GM19238 (cell line): ENCODE data around the gene CEP162.
"Not testable (repeated sequence)": the region's sequence is repeated elsewhere in the genome, so short reads cannot be mapped to it uniquely, and the experiment has no call there.

Experiments used
- DNase-seq: peaks from one replicate; pipeline ENCODE4 v3.0.0; 2011; ENCODE audit warnings: low spot score; ENCODE audit not compliant: insufficient read length

CEP162 gene

DNA sequence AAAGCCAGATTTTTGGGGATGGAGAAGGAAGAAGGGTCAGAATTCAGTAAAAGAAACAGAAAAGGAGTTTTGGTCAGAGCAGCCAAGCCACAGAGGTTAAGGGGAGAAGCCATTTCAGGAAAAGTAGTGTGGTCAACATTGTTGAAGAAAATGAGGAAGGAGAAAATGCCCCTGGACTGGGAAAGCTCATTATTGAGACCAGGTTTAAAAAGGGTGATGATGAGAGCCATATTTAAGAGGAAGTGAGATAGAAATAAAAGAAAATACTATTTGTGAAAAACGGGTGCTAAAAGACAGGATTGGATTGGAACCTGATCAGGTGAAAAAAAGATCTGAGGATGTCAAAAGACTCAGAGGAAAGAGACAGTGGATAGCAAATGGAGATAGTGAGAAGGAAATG, 75.8 kb downstream of the CEP162 start:
- DNase-seq, result no peak

DNA sequence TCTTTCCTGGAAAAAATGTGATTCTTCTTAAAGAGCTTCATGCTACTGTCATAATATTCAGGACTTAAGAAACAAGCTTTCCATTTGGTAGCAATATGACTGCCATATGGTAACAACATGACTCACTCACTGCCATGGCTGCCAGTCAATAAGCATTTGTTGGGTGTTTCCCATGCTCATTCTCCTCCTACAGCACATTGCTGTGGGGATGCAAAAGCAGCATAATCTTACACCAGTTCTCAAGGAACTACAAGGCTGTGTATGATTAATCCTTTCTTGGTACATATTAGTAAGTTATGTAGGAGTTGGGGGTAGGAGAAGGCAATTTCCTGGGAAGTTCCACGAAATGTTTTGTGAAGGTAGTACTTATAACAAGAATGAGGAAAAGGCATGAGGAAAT, 76.7 kb downstream of the CEP162 start:
- no peak for DNase-seq

DNA sequence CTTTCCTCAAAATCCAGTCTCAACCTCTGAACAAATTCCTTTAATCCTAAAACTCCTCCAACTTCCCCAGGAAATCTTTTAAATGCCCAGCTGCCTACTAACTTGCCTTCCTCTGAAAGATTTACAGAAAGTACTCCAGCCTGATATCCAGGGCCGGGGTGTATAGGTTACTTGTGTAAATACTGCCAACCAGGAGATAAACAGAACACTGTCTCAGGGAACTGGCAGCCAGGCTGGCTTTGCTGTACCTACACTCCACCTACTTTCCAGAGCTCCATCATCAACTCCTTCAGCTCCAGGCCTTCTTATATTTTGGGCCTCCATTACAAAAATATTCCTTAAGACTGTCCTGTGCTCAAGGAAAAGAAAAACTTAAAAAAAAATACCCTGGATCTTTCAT, 85.9 kb downstream of the CEP162 start:
- DNase-seq, result no peak

DNA sequence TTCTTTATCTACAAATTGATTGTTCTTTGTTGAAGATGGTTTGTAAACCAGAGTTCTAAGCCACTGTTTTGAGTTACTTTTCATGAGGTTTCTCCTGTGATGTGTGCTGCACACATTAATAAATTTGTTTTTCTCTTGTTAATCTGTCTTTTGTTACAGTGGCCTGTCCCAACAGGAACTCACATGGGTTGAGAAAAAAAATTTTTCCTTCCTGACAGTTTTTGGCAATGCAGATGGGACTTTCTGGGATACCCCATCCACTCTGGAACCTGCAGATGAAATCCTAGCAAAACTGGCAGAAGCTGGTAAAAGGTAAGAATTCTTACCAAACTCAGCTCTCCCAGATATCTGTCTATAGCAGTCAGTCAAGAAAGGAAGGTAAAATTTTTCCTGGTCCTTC, 88.1 kb downstream of the CEP162 start:
- no peak for DNase-seq

DNA sequence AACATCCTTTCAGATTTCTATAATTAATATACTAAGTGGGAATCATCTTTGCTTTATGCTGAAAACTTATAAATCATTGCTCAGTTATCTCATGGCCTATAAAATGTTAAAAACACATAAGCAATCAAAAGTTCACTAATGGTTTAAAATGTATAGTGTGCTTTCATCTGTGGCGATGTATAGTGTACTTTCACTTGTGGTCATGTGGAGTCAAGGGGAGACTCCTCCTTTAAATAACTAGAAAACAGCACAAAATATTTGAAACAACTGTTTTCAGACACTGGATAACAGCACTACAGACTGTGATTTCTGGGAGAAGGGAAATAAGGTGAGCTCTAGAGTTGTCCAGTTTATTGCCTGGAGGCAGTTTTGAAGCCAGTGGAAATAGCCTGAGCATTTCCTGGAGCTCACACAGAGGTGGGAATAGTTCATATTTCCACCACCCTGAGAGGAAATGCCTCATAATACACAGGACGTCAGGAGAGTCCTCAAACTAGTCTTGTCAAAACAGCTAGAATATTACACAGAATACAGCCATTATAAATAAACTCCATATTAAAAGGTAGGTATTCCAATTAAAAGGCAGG, 89.4 kb downstream of the CEP162 start:
- DNase-seq, result no peak

DNA sequence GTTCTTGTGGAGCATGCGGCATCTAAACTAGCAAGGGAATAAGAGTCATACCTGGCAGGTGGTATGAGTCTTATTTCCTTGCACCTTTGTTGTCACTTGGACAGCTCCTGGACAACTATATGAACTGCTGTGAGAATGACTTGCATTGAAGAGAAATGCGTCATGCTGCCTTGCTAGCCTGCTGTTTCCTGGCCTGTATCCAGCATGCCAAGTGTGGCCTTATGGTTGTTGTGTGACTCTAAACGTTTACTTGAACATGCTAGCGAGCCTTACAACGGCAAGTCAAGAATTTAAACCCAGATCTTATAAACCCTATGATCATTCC, 90.4 kb downstream of the CEP162 start:
- DNase-seq, result no peak

DNA sequence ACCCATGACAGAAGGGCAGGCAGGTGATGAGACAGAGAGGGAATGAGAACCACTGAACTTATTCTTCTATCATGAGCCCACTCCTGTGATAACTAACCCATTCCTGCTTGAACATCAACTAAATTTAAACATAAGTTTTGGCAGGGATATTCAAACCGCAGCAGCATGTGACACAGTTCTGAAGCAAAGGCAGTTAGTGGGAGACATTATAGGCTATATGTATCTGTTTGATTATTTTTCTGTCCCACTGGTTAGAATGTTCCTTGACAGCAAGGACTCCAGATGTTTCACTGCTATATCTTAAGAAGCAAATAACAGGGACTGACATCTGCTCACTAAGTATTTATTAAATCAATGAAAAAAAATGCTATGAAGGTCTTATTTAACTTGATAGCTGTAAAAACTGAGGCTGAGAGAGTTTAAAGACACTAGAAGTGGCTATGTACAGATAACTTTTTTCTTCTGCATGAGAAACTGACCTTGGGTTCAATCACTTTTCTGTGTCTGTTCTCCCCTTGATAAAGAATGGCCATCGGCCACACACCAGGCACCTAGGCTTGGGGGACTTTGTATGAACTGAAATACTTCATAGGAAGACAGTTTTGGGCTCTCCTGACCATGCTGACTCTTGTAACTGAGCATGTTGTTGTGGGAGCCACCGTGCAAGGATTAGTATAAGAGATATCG, 90.9 kb downstream of the CEP162 start:
- DNase-seq, result no peak

DNA sequence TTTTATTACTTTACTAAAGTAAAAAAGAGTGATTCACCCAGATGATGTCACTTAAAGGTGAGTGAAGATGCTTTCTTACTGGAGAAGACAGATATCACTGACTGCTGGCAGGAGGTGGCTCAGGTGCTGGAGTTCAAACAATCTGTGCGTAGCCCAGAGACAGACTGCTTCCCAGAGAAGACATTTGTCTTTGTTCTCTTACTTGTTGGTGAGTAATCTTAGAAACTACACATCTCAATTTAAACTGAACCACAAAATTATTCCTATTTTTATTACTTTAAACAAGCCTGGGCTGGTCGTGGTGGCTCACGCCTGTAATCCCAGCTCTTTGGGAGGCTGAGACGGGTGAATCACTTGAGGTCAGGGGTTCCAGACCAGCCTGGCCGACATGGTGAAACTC, 92.2 kb downstream of the CEP162 start:
- no peak for DNase-seq

DNA sequence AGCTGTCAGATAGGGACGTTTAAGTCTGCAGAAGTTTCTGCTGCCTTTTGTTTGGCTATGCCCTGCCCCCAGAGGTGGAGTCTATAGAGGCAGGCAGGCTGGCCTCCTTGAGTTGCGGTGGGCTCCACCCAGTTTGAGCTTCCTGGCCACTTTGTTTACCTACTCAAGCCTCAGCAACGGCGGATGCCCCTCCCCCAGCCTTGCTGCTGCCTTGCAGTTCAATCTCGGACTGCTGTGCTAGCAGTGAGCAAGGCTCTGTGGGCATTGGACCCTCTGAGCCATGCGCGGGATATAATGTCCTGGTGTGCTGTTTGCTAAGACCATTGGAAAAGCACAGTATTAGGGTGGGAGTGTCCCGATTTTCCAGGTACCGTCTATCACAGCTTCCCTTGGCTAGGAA, 94.1 kb downstream of the CEP162 start:
- not testable (repeated sequence) for DNase-seq

DNA sequence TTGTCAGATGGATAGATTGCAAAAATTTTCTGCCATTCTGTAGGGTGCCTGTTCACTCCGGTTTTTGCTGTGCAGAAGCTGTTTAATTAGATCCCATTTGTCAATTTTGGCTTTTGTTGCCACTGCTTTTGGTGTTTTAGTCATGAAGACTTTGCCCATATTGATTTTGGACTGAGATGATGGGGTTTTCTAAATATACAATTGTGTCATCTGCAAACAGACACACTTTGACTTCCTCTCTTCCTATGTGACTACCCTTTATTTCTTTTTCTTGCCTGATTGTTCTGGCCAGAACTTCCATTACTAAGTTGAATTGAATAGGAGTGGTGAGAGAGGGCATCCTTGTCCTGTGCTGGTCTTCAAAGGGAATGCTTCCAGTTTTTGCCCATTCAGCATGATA, 97.9 kb downstream of the CEP162 start:
- not testable (repeated sequence) for DNase-seq

DNA sequence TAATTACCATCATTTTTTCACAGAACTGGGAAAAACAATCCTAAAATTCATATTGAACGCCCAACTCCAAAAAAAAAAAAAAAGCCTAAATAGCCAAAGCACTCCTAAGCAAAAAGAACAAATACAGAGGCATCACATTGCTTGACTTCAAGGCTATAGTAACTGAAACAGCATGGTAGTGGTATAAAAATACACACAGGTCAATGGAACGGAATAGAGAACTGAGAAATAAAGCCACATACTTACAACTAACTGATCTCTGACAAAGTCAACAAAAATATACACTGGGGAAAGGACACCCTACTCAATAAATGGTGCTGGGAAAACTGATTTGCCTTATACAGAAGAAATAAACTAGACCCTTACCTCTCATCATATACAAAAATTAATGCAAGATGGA, 104.3 kb downstream of the CEP162 start:
- DNase-seq, result no peak

DNA sequence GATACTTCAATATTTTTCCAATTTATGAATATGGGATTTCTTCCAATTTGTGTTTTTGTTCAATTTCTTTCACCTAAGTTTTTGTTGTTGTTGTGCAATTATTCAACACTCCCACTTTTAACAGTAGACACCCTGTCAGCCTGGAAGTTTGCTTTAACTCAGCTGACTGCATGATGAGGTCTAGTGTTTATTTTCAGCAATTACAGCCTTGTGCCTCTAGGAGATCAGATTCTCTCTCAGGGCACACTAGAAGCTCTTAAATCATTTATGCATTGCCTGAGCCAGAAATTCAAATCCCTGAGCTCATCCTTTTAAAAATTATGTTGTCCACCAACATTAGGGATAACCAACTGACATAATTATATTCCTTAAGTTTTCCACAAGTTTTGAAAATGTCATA, 108.2 kb downstream of the CEP162 start:
- DNase-seq, result no peak

DNA sequence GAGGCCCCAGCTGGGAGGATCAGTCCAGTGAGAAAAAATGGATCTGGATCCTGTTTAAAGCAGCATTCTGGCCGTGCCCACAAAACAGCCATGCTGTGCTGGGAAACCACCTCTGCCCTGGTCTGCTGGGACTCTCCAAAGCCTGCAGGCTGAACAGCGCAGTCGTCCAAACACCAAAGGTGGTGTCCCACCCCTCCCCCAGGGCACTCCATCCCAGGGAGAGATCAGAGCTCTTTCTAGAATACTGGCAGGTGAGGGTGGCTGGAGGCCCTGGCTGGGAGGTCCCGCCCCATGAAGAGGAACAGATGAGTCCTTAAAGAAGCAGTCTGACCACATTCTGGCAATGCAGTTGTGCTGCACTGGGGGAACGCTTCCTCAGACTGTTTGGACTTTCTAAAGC, 109.3 kb downstream of the CEP162 start:
- no peak for DNase-seq

DNA sequence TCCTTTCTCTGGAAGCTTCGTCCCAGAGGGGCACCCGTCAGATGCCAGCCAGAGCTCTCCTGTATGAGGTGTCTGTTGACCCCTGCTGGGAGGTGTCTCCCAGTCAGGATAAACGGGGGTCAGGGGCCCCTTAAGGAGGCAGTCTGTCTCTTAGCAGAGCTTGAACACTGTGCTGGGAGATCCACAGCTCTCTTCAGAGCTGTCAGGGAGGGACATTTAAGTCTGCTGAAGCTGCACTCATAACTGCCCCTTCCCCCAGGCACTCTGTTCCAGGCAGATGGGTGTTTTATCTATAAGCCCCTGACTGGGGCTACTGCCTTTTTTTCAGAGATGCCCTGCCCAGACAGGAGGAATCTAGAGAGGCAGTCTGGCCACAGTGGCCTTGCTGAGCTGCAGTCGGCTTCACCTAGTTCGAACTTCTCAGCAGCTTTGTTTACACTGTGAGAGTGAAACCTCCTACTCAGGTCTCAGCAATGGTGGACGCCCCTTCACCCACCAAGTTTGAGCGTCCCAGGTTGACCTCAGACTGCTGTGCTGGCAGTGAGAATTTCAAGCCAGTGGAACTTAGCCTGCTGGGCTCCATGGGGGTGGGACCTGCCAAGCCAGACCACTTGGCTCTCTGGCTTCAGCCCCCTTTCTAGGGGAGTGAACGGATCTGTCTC, 112.4 kb downstream of the CEP162 start:
- not testable (repeated sequence) for DNase-seq

DNA sequence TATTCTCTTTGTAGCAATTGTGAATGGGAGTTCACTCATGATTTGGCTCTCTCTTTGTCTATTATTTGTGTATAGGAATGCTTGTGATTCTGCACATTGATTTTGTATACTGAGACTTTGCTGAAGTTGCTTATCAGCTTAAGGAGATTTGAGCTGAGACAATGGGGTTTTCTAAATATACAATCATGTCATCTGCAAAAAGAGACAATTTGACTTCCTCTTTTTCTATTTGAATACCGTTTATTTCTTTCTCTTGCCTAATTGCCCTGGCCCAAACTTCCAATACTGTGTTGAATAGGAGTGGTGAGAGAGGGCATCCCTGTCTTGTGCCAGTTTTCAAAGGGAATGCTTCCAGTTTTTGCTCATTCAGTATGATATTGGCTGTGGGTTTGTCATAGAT, 116.1 kb downstream of the CEP162 start:
- not testable (repeated sequence) for DNase-seq

DNA sequence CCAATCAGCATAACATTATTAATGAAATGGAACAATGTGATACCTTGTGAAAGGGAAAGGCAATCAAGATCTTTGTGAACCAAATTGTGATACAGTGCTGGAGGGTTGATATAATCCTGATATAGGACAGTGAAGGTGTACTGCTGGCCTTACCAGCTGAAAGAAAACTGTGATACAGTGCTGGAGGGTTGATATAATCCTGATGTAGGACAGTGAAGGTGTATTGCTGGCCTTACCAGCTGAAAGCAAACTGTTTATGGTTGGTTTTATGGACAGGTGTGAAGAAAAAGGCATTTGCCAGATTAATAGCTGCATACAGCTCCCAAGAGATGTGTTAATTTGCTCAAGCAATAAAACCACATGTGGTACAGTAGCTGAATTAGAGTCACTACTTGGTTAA, 119.9 kb downstream of the CEP162 start:
- no peak for DNase-seq

DNA sequence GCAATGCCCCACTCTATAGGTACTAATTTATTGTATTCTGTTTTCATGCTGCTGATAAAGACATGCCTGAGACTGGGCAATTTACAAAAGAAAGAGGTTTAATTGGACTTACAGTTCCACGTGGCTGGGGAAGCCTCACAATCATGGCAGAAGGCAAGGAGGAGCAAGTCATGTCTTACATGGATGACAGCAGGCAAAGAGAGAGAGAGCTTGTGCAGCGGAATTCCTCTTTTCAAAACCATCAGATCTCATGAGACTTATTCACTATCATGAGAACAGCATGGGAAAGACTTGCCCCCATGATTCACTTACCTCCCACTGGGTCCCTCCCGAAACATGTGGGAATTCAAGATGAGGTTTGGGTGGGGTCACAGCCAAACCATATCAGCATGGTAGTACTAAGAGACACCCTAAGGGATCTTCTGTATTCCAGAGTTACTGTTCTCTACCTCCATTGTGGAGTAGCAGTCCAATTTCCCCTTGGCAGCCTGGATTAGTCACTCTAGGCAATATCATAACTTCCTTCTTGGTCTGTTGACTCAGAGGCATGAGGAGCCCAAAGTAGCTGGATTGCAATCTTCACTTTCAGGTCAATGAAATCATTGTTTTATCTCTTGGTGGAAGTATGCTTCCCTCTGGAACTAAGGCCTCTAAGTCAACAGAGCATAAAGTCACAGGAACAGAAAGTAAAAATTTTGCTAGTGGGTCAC, 122.1 kb downstream of the CEP162 start:
- not testable (repeated sequence) for DNase-seq

DNA sequence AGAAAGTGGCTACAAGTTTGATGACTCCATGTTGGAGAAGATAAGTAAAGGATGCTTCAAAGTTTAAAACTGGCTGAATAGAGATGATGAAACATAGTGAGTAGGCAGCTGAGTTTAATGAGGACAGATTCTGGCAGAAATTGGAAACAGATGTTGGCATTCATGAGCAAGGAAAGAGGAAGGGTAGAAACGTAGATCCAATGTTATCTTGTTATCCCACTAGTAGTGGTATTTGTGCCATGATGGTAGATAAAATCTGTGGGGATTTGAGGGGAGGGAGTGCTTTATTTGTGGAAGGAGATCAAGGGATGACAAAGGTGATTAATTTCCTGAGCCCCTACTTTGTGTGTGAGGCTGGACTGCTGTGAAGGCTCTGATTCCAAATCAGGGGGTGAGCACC, 124.4 kb downstream of the CEP162 start:
- no peak for DNase-seq

DNA sequence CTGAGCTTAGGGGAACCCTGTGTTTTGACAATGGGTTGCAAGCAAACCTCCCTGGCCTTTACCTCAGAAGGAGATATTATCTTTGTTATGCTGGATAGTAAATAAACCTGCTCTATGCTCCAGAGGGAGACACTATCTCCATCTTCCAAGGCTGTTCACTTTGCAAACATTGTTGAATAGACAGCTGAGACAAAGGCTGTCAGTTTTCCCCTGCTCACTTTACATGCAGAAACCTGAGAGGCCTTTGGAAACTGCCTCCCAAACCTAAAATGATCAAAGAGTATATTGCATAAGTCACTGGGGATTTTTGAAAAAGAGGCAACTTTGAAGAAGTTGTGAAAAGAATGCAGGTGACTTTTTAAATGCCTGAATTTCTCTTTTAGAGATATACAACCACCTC, 132.3 kb downstream of the CEP162 start:
- no peak for DNase-seq

DNA sequence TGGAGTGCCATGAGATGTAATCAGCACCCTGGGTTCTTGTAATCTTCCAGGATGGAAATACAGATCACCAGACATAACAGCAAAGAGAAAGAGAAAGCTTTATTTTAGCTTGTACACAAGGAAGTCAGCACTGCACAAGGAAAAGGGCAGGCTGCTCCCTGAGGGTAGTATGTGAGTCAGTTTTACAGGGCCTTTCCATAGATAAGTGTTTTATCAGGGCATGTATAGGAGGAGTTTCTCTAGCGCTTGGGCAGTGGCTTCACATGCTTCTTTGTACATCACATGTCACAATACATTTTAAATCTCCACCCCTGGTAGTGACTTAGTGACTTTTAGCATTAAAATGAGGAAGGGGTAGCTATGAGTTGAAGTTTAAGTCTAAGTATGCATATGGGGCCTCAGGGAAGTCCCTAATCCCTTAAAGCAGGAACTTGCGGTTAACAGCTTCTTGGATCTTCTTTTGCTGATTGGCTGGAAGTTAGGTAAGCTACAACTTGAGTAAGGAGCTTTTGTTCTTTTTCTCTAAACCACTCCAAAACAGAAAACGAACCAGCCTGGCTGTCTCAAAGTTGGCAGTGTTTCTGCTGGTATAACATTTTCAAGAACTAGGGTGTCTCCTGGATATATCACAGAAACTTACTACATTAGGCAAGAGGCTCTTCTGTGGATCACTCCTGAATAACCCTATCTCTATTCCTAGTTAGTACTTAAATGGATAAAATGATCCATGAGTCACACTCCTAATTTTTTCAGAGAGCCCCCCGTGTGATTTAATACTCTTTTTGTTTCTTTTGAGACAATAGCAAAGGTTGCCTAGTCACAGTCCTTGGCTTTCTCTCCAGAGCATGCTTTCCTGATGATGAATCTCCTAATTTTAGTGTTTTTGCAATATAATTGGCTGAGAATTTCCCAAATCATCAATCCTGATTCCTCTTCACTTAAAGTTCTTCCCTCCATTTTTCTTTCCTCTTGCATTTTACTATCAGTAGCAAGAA, 133.7 kb downstream of the CEP162 start:
- no peak for DNase-seq

DNA sequence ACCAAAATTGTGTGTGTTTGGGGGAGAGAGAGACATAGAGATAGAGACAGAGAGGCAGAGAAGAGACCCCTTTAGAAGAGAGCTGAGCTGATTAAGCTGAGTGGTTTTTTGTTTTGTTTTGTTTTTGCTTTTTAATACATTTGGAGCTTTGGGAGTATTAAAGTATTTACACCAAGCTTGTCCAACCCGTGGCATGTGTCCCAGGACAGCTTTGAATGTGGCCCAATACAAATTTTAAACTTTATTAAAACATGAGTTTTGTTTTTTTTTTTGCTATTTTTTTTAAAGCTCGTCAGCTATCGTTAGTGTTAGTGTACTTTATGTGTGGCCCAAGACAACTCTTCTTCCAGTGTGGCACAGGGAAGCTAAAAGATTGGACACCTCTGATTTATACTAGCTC, 137.9 kb downstream of the CEP162 start:
- DNase-seq, result no peak
